ENCODE measurements around the gene TYSND1. TPM values are rescaled to one million over a fixed set of nuclear protein-coding genes. Genes with fewer than 3 reads are reported as not detected.

The TYSND1 gene
- total and polyA plus RNA-seq, 2 of the 13 experiments (the other 11 are each of a cell fraction or from before 2014, with no cell fraction given), result 3.3 to 8.9 TPM

- peak; percentile 82 for TF ChIP-seq HNF4G (IDR thresholded peaks at IDR 0.05; ENCODE audit: borderline replicate concordance, low read depth, low read length)
- peak; percentile 93 for TF ChIP-seq HNF4G (CRISPR knock-in tag; IDR thresholded peaks at IDR 0.05; ENCODE audit: borderline replicate concordance, low read depth)
- peak; percentile 83 for TF ChIP-seq MAX (IDR thresholded peaks at IDR 0.05)
- TF ChIP-seq ZNF264 (CRISPR knock-in tag; IDR thresholded peaks at IDR 0.05), result peak; percentile 78
- no peak for TF ChIP-seq MZF1 (CRISPR knock-in tag; IDR thresholded peaks at IDR 0.05; ENCODE audit: borderline replicate concordance)
- TF ChIP-seq NR2C2 (CRISPR knock-in tag; IDR thresholded peaks at IDR 0.05; ENCODE audit: borderline replicate concordance), result no peak
- no peak for TF ChIP-seq ZNF546 (CRISPR knock-in tag; conservative IDR thresholded peaks at IDR 0.05)
- no peak for TF ChIP-seq ZNF138 (CRISPR knock-in tag; IDR thresholded peaks at IDR 0.05; ENCODE audit: low read depth)
- no peak; the same call in 1 of the 2 replicates for TF ChIP-seq ZNF652 (CRISPR knock-in tag; IDR thresholded peaks at IDR 0.05; ENCODE audit: borderline replicate concordance, low read depth)
- peak; percentile 38; the same call in 1 of the 2 replicates for TF ChIP-seq ZNF142 (CRISPR knock-in tag; IDR thresholded peaks at IDR 0.05)
- TF ChIP-seq ZNF556 (CRISPR knock-in tag; IDR thresholded peaks at IDR 0.05; ENCODE audit: borderline replicate concordance), result no peak
- 0 out of 2 replicates have a peak, but pooled peaks have one; percentile 57 for TF ChIP-seq KLF12 (CRISPR knock-in tag; IDR thresholded peaks at IDR 0.05; ENCODE audit: borderline replicate concordance)
- no peak for TF ChIP-seq ZNF746 (CRISPR knock-in tag; IDR thresholded peaks at IDR 0.05)
- TF ChIP-seq AHDC1 (CRISPR knock-in tag; IDR thresholded peaks at IDR 0.05; ENCODE audit: borderline replicate concordance), result 0 out of 2 replicates have a peak, but pooled peaks have one; percentile 69
- TF ChIP-seq PBX3 (CRISPR knock-in tag; IDR thresholded peaks at IDR 0.05; ENCODE audit: borderline replicate concordance), result no peak
- no peak for TF ChIP-seq KLF9 (CRISPR knock-in tag; IDR thresholded peaks at IDR 0.05; ENCODE audit: low read depth)
- TF ChIP-seq ZNF263 (CRISPR knock-in tag; IDR thresholded peaks at IDR 0.05), result peak; percentile 90
Measured at GRCh38 chr10:70109064-70109729, 37.3 kb downstream of the TYSND1 start (continued).

All from HepG2 (cell line).